ENCODE results near the gene NDOR1.
A peak's percentile ranks its signal among the peaks of the same experiment; 100 is the strongest.
"Not testable (repeated sequence)": the region's sequence is repeated elsewhere in the genome, so short reads cannot be mapped to it uniquely, and the experiment has no call there.

NDOR1 gene

DNA sequence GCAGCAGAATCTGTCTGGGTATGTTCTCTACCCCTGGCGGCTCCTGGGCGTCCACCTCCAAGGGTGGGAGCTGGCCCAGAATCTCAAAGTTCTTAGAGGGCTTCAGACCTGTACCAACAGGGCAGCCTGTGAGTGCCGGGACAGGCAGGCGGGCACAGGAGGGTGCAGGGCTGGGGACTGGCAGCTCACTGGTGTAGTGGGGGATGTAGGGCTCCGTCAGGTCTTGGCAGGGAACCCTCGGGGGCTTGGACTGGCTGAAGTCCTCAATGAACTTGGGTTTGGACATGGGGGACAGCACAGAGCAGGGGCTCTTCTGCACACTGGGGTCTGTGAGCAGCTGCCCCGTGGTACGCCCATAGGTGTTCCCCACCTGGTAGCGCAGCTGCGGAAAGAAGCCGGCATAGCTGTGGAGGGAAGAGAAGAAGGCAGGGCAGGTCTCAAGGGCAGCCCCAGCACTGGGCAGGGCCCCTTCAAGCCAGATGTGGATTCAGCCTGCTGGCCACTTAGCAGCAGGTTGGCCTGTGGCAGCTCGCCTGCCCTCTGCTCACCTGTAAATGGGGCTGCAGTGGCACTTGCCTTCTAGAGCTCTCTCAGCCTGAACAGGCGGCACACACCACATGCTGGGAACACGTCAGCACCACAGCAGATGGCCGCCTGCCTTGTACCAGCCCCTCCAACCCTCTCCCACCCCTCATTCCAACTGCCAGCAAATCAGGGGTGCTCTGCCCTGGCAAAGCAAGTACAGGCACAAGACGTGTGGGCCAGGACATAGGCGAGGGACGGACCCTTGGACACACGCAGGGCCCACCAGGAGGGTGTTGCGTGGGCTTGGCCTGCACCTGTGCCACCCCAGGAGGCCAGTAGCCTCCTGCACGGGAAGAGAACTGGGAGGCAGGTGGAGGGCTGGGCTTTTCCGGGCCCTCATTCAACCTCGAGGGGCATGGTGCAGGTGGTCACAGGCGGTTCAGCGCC lies 40.2 kb downstream of the NDOR1 start:
- DNase-seq, result no peak

DNA sequence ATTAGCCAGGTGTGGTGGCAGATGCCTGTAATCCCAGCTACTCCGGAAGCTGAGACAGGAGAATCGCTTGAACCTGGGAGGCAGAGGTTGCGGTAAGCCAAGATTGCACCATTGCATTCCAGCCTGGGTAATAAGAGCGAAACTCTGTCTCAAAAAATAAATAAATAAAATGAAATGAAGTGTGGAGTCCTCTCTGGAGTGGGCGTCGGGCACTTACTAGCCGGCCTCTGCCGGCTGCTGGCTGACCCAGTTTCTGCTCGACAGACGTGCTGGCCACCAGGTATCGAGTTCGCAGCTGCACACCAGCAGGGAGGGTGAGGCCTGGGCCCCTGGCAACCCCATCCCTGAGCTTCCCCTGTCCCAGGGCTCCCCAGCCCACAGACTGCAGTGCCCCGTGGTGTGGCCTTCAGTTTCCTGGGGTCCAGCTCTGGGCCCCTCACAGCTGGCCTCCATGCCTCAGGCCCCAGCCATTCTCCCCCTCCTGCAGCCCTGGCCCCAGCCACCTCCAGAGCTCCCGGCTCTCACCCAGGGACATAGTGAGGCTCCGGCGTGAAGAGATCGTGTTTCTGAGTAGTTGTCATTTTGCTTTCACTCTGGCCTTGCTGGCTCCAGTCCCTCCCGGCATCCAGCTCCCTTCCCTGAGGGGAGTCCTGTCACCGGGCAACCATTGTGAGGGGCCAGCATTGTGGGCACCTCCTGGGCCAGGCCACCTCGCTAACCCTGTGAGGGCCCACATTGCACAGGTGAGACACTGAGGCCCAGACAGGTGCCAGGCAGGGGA lies 41.8 kb downstream of the NDOR1 start:
- DNase-seq, result no peak

DNA sequence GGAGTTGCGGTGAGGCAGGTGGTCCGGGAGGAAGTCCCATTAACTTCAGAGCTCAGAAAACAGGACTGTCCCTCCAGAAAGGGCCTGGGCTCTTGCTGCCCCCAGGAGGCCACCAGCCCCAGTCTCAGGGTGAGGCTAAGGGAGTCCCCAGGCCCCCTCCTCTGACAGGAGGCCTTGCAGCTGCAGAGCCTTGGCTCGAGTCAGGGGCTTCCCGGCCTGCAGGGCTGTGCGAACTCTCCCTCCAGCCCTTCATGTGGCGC lies 42.3 kb downstream of the NDOR1 start:
- DNase-seq, result no peak

DNA sequence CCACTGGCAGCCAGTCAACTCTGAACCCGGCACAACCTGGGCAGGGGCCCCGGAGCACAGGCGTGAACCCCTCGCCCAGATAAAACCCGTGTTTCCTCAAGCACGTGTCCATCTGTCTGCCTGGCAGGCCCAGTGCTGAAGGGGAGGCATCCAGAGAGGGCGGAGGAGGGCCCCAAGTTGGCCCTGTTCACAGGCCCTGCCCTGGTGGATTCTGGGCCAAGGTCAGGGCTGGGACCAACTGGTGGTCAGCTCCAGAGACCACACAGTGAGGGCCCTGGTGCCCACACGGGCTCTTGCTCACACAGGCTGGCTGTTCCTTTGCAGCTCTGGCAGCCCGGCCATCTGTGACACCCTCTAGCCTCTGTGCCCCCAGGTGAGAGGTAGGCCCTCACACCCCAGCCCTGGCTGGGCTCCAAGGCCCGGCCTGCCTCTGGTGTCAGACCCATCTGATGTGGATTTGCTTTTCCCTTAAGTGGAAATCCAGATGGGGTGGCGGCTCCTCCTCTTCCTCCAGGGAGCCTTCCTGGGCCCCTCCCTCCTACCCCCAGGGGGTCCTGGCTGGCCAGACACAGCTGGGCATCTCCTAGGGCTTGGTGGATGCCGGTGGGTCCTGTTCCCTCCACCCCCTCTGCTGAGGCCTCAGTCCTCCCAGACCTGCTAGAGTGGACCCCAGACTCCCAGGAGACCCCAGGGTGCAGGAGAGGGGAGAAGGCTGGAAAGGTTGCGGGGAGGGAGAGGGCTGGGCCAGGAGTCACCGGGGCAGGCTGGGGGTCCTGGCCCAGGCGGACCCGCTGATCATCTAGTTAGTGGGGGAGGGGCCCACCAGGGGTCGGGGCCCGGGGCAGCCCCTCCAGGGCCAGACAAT lies 45.1 kb downstream of the NDOR1 start:
- DNase-seq, result no peak

DNA sequence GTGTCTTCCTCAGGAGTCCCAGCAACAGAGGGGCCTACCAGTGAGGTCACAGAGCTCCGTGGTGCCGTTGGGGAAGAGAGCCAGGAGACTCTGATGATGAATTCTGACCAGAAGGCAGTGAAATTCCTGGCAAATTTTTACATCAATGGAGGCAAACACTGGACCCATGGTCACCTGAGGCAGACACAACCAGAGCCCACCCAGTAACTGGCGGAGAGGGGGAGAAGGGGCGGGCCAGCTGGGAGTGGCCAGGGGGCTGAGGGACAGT lies 45.6 kb downstream of the NDOR1 start, which contains the start of gene STPG3:
TSS of gene STPG3 (plus strand) at position 93 of the 268 bp plus-strand sequence. CDS start at position 94, 1 bp downstream.
- no peak for DNase-seq

DNA sequence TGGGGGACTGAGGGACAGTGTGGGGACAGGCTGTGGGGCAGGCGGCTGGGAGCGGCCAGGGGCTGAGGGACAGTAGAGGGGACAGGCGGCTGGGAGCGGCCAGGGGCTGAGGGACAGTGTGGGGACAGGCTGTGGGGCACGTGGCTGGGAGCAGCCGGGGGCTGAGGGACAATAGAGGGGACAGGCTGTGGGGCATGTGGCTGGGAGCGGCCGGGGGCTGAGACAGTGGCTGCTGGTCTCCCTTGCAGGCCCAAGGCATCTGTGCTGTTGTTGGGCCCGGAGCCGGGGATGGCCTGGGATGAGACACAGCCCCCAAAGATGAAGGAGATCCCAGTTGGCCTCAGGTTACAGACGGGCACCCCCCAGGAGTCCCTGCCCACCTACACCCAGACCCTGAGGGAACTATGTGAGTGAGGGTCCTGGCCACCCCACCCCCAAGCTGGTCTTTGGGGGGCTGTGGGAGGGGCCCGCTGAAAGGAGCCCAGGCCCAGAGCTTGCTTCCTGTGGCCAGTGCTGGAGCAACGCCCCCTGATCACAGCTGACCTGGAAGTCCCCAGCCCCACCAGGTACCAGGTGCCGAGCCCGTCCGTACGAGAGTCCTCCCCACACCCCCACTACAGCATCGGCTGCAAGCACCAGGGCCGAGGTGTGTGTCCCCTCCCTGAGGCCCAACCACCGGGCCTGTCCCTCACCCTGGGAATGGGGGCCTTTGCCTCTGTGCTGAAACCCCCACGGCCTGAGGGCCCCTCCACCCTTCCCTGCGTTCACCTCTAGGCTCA lies 46.2 kb downstream of the NDOR1 start:
- DNase-seq, result no peak

DNA sequence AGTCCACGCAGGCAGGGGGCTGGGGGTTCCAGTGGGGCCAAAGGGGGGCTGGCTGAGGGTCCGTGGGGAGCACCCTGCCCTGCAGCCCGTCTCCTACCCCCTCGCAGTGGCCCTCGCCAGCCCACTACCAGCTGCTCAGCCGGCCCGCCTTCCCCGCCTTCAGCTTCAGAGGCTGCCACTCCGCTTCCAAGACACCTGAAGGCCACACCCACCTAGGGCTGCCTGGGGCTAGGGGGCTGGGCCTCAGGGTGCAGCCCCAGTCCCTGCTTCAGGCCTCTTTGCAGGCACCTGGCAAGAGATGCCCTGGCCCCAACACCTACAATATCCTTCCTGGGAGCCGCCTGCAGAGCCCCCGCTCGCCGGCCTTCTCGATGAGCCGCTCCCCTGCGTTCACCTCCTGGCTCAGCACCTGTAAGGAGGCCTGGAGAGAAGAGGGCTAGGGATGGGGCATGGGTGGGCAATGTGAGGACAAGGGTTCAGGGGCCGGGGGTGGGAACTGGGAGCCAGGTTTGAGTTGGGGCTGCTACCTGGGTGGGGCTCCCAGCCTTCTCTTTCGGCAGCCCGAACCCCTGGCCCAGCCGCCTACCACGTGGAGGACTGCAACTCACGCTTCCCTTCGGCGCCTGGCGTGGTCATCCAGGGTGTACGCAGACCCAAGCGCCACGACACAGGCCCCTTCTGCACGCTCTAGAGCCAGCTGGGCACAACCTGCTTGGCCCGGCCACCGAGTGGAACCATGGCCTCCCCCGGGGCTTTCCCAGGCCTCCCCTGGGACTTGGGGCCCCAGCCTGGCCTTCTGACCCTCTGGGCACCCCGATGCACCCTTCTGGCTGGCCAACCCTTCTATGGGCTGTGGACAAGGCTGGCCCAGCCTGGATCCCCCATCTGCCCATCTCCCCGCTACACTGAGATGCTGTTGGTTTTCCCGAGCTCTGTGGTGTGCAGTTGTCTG lies 47.3 kb downstream of the NDOR1 start:
- no peak for DNase-seq

DNA sequence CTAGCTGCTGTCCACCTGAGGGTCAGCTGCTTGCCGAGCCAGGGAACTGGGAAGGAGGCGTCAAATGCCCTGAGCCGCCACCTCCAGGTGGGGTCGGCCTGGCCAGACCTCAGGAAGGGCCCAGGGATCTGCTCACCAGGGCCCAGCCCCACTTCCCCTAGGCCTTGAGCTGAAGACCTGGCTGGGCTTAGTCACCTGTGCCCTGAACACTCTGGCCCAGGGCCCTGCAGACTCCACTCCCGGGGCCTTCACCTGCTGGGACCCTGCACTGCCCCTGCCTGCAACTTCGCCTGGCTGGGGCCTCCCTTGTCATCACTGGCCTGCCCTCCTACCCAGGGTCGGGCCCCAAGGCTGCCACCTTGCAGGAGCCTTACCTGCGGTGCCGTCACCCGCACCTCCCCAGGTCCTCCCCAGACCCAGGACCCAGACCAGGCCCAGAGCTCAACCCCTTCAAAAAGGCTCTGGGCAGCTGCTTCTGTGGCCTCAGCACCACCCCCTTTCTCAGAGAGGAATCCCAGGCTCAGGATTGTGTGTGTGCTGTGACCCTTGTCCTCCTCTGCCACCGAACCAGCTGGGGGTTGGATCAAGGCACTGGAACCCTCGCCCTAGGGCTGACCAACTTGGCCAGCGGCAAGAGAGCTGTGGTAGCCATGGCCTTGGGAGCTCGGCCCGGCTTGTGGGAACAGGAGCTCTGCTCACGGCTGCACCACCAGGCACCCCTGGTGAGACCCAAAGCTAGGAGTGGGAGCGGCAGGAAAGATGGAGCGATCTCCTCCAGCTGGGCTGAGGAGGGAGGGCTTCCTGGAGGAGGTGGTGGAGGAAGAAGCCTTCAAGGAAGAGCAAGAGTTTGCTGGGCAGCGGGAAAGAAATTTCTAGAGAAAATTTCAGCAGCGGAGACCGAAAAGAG lies 48.5 kb downstream of the NDOR1 start:
- no peak for DNase-seq

DNA sequence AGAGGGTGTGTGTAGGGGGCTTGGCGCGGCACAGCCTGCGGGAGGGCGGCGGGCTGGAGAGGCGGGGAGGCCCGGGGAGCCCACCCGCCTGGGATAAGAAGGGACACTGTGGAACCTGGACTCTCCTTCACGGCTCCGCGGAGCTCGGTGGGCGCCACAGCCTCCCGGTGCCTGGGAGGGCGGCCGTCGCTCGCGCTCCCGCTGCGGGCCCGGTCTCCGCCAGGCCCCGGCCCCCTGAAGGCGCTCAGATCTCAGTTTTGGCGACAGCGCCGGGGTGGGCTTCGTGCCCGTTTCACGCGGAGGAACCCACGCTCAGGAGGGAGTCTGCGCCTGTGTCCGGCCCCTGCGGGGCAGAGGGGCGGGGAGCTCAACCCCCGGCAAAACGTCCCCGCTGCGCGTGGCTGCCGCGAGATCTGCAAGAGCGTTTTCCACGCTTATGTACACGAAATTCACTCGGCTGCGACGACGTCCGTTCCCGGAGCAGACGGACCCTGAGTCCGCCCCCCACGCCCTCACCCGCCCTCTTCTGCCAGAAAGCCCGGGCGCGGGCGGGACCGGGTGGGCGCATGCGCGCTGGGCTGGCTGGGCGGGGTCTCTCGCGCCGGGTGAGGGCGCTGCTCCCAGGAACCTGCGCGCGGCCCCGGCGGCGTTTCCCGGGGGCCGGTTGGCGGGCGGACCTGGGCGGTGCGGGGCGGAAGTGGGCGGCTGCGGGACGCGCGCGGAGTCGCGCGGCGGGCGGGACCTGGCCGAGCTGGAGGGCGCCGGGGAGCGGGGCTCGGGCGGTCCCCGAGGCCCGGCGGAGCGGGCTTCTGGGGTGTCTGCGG lies 49.3 kb downstream of the NDOR1 start, which contains the start of gene NELFB:
TSS of gene NELFB (plus strand) at position 704 of the 824 bp plus-strand sequence.
- DNase-seq, result peak; percentile 91 to 96

DNA sequence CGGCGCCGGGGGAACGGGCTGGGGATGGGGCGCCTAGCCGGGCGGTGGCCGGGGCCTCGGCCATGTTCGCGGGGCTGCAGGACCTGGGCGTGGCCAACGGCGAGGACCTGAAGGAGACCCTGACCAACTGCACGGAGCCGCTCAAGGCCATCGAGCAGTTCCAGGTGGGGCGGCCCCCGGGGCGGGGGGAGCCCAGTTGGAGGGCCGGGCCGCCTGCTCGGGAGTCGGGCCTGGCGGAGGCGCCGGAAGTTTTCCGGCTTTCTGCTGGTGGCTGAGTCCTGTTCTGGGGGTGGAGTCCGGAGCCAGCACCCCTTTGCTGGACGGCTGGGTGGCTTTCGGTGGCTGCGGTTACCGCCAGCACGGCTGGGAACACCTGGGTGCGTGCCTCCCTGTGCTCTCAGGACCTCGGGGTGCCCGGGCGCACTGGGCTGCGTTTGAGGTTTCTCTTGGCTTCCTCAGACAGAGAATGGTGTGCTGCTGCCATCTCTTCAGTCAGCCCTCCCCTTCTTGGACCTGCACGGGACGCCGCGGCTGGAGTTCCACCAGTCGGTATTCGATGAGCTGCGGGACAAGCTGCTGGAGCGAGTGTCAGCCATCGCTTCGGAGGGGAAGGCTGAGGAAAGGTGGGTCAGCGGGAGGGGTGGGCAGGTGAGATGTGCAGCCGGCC lies 50.1 kb downstream of the NDOR1 start:
- no peak for DNase-seq

DNA sequence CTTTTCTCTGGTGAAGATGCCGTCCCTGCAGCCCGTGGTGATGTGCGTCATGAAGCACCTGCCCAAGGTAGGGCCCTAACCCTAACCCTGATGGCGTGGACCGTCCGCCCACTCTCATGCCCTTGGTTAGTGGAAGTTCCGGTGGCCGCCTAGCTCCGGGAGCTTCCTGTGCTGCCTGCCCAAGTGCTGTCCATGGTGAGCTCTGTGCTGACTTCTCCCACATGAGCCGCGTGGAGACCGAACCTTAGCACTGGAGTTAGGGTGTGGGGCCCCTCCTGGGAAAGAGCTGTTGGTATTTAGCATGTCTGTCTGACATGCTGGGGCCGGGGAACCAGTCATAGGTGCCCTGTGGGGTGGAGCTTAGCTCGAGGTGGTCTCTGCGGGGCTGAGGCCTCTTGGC lies 50.9 kb downstream of the NDOR1 start:
- DNase-seq, result no peak

DNA sequence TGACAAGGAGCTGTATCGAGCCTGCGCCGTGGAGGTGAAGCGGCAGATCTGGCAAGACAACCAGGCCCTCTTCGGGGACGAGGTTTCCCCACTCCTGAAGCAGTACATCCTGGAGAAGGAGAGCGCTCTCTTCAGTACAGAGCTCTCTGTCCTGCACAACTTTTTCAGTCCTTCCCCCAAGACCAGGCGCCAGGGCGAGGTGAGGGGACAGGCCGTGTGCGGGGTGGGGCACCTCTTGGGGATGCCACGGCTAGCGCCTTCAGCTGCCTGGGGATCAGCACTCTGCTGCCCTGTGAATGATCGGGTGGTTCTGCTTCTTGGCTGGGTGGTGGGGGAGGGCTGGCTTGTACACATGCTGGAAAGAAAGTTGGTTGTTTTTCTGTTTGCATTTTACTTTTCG lies 51.4 kb downstream of the NDOR1 start:
- DNase-seq, result no peak

DNA sequence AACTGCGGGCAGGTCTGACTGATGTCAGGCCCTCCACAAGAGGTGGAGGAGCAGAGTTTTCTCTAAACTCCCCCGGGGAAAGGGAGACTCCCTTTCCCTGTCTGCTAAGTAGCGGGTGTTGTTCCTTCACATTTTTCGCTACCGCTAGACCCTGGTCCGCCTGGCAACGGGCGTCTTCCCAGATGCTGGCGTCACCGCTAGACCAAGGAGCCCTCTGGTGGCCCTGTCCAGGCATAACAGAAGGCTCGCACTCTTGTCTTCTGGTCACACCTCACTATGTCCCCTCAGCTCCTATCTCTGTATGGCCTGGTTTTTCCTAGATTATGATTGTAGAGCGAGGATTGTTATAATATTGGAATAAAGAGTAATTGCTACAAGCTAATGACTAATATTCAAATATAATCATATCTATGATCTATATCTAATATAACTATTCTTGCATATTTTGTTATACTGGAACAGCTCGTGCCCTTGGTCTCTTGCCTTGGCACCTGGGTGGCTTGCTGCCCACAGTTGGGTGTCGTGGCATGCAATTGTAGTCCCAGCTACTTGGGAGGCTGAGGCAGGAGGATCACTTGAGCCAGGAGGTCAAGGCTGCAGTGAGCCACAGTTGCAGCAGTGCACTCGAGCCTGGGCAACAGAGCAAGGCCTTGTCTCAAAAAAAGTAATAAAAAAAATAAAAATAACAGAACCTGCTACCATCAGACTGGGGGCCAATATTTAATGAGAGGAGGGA lies 56.8 kb downstream of the NDOR1 start:
- not testable (repeated sequence) for DNase-seq

DNA sequence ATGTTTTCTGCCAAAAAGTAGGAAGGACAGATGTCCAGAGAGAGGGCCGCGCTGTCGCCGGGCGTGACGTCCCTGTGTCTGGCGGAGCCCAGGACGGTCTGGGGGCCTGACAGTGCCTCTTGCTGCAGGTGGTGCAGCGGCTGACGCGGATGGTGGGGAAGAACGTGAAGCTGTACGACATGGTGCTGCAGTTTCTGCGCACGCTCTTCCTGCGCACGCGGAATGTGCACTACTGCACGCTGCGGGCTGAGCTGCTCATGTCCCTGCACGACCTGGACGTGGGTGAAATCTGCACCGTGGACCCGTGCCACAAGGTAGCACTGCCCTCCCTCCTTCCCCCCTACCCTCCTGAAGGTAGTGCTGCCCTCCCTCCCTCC lies 57.4 kb downstream of the NDOR1 start:
- no peak for DNase-seq

DNA sequence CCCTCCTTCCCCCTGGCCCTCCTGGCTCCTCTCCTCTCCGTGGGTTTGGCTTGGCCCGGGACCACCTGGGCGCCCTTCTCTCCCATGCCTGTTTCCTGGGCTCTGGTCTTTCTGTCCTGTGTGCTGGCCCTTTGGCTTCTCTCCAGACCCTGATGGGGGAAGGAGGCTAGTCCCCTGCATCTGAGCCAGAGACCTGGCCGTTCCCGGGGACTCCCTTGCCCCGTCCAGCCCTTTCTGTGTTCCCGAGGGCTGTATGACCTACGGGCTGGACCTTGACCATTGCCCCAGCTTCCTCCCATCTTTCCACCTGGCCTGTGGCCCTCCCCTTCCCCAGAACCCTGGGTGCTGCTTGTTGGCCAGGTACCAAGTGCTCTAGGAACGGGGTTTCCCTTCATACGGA lies 58.0 kb downstream of the NDOR1 start:
- no peak for DNase-seq

DNA sequence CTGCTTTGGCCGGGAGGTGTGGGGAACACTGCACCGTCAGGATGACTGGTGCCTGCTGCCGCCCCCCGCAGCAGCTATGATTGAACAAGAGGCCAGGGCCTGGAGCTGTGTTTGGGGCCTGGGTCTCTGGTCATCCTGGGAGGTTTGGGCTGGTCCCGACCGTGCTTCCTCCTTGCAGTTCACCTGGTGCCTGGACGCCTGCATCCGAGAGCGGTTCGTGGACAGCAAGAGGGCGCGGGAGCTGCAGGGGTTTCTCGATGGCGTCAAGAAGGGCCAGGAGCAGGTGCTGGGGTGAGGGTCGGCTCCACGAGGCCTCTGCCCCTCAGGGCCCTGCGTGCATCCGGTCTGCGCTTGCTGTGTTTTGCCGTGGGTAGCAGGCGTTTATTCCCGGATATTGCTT lies 58.6 kb downstream of the NDOR1 start:
- DNase-seq, result no peak

DNA sequence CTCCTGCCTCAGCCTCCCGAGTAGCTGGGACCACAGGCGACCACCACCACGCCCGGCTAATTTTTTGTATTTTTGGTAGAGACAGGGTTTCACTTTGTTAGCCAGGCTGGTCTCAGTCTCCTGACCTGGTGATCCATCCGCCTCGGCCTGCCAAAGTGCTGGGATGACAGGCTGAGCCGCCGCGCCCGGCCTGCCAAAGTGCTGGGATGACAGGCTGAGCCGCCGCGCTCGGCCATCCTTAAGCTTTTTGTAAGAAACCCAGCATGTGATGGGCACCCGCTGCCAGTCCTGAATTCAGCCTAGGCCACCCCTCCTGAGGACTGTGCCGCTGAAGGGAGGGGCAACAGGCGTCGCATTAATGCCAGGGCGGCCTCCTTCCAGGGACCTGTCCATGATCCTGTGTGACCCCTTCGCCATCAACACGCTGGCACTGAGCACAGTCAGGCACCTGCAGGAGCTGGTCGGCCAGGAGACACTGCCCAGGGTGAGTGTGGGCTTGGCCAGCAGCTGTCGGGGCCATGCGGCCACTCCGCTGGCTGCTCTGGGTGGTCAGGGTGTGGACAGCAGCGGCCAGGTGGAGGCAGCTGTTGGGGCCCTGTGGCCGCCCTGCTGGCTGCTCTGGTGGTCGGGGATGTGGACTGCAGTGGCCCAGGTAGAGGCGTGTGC lies 60.1 kb downstream of the NDOR1 start:
- no peak for DNase-seq

DNA sequence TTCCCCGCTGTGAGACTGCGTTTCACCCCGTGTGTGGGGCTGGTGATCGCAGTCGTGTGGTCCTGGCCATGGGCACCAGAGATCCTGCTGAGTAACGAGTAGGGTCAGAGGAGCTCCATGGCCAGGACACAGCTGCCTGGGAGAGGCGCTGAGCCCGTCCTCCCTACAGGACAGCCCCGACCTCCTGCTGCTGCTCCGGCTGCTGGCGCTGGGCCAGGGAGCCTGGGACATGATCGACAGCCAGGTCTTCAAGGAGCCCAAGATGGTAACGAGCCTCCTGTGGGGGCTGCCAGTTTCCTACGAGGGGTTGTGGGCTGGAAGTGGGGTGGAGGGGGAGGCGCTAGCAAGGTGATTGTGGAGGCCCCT lies 60.6 kb downstream of the NDOR1 start:
- no peak for DNase-seq
